NCI-H345 (cell line): ENCODE results near the gene VSX2.

Experiments
- DNase-seq: peaks from one replicate; lab custom pipeline; 2025; lab: John Stamatoyannopoulos, UW

The VSX2 gene

GRCh38 chr14:74221741-74222140 lies 17.5 kb upstream of the VSX2 start:
- no peak for DNase-seq

DNA sequence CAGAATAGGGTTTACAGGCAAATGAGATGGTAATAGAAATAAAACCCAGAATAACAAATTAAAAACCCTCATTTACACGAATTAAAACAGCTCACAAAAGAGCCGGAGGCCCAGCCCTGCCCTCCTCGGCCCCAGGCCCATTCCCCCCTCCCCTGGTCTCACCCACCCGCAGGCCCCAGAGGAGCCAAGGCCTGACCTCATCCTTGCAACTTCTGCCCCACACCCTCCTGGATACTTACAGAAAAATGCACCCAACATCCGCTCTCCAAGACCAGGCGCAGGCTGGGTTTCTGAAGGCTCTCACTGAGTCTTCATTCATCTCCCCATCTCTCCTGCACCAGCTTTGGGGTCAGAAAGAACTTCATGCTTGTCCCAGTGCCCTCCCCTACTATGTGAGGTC lies 16.2 kb upstream of the VSX2 start:
- no peak for DNase-seq

GRCh38 chr14:74231784-74232183 lies 7.5 kb upstream of the VSX2 start:
- DNase-seq, result no peak

DNA sequence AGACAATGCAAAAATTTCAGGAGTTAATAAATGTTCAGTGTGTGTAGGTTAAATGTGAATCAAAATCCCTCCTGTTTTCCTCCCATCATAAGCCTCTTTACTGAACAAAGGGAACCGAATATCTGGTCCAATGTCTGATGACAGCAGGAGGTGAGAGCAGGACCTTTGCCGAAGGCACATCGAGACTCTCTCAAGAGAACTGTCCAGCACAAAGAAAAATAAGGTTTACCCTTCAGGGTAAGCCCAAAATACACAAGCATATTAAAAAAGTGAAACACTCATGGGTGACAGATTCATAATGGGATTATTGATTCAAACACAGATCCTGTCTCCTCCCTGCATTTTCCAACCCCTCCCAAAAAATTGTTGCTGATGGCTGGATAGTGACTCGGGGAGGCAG lies 4.2 kb upstream of the VSX2 start:
- DNase-seq, result no peak

DNA sequence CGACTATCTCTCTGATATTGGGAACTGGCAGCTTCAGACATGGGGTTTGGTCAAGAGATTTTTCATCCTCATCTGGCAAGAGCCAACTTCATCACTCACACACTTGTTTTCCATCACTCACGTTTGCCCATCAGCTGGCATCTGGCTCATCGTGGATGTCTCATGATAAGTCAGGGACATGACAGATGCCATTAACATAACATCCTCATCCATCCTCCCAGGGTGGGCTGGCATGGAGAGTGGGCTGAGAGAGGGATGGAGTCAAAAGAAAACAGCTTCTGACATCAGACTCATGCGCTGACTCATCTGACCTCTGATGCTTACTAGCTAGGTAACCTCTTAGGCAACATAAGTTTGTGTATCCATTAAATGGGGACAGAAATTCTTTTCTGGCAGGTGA lies 1.8 kb upstream of the VSX2 start:
- no peak for DNase-seq

DNA sequence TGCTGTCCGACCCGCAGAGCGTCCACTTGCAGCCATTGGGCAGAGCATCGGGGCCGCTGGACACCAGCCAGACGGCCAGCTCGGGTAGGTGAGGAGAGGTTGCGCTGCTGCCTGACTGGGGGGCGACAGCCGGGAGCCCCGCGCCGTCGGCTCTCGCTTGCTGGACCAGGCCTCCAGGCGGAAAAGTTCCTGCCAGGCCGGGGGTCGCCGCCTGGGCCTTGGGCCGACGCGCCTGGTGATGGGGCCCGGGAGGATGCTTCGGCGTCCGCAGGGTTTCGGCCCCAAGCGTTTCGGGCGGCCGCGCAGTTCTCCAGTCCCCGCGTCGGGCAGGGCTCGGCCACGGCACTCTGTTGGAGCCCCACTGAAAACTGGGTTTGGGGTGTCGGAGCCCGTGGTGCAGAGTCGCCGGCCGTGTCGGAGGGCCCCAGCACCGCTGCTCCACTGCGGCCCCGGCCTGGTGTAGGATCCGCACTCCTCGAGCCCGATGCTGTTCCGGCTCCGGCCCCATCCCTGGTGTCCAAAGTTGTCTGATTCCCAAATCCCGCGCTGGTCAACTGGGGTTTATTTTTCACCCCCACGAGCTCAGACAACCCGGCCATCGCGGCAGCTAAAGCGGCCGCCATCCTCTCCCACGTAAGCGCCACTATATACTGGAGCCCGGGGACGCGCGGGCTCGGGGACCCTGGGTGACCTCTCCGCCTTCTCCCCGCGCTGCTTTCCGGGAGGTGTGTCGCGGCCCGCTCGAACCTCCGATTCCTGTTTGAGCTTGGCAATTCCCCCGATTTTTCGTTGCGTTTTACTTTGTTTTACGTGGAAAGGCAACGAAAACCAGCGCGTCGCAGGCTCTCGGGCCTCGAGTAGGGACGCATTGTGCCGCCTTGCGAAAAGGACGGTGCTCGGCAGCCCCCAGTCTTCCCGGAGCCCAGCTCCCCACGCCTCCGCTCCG lies 872 bp downstream of the VSX2 start:
- no peak for DNase-seq

GRCh38 chr14:74240794-74241651 lies 1.8 kb downstream of the VSX2 start:
- no peak for DNase-seq

- DNase-seq, result no peak
These were observed 2.4 kb downstream of the VSX2 start for GRCh38 chr14:74241652-74242017.

DNA sequence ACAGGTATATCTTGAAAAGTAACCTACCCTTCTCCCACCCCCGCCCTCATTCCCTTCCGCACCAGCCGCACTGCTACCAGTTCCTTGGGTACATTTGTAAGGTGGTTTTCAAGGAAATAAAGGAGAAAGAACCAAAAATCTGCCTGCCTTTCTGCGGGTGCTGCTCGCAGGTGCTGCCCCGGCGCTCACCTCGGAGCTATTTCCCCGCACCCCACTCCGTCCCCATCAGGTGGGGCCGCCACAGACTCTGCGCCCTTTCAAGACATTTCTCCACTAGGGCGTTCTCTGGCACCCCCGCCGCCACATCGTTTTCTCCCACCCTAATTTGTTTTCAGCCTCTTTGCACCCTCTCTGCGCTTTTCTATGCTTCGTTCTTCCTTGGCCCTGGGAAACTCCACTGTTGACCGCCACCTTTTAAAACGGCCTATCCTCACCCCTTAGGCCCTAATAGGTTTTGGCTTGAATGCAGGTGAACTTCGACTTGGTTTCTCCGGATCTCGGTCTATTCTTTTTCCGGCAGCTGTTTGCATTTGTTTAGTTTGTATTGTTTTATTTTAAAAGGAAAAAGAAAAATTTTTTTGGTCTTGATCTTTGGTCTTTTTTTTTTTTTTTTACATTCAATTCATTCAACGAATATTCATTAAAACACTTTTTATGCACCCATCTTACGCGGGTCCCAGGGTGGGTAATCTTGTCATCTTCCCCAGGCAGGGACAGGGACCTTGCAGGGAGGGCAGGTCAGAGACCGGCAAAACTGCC lies 3.0 kb downstream of the VSX2 start:
- DNase-seq, result no peak

DNA sequence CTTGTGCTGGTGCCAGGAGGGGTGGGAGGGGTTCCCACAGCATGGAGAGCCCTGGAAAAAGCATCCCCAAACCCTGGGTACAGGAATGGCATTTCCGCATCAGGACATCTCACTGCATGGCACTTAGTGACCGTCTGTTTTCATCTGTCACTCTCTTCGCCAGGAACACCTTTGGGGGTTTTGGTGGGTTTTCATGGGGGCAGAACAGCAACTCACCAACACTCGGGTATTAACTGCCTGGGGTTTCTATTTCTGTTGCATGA lies 3.5 kb downstream of the VSX2 start:
- no peak for DNase-seq

DNA sequence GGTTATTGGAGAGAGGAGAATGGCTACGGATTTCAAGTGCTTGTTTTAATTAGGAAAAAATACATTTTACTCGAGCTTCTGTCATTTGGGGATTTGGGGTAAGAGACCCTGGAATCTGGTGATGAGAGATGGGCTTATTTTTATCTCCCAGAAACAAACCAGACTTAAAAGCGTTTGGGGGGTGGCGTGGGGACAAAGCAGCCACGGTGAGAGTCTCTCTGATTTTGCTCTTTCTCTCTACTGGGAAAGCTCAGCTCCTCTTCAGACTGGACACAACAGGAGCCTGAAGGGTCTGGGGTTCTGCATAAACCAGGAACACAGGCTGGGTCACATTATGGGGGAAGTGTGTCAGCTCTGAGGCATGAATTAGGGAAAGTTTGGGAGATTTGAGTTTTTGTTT lies 3.8 kb downstream of the VSX2 start:
- DNase-seq, result no peak

DNA sequence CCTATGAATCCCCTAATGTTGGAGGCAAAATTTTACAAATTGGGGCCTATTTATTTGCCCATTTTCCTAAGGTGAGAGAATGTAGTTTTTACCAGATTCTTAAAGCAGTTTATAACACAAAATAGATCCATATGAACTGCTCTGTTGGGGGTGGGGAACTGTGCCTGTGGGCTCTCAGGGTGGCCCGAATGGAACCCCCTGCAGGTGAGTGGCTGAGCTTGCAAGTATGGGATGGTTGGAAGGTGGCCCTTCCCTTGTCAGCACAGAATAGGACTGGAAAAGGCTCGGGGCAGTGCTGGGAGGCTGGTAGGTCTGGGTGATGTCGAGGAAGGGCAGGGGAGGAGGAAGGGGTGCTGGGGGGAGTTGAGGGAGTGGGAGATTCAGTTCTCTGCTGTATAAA lies 4.9 kb downstream of the VSX2 start:
- no peak for DNase-seq

DNA sequence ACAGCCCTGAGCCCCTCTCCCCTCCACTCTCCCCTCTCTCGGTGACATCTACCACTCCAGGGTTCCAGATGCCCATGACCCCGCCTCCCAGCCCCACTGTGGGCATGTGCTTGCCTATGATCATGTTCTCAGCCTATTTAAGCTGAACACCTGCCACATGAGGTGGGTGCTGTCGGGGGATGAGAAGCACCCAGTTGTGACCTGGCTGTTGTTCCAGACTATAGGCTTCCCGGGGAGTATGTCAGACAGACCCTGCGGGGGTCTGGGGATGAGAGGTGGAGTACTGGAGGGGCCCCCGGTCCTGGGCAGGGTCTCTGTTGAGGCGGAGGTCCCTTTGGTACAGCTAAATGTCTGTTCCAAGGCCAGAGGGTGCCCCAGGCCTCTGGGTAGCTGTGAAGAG lies 6.0 kb downstream of the VSX2 start:
- DNase-seq, result peak; percentile 35

GRCh38 chr14:74246542-74246941 lies 7.3 kb downstream of the VSX2 start:
- DNase-seq, result no peak

- DNase-seq, result no peak
These were observed 8.8 kb downstream of the VSX2 start for GRCh38 chr14:74248017-74248416.

GRCh38 chr14:74249433-74250375 lies 10.5 kb downstream of the VSX2 start:
- peak; percentile 24 for DNase-seq

- no peak for DNase-seq
These were observed 16.0 kb downstream of the VSX2 start for GRCh38 chr14:74255281-74255680.

DNA sequence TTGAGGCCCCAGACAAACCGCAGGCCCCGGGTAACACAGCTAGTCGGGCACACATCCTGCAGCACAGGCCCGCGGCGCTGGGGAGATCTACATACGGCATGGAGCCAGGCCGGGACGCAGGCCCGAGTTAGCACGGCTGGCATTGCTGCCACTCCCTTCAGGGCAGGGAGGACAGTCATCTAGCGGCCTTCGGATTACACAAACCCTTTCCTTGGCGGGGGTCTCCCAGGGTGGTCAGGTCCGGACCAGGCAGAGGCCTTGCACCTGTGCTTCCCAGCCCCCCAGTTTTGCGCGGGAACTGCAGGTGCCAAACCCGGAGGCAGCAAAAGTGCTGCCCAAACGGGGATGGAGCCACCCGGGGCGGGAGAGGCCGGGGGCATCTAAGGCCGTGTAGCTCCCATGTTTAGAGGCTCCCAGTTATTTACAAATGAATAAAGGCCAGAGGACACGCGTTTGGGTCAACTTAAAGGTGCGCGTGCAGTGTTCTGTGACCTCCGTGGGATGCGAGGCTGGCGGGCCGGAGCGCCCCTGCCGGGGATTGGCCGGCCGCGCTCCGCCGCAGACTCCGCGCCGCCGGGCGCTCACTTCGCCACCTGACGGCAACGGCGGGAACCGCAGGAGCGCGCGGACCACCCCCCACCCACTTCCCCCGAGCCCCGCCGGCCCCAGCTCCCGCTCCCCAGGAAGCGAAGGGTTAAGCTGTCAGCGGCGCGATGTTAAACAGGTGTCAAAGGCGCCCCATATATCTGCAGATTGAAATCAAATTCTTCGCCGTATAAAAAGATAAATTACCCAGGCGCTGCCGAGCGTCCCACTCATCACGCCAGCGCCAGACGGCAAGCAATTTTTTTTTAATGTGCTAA lies 18.1 kb downstream of the VSX2 start:
- peak; percentile 59 for DNase-seq

DNA sequence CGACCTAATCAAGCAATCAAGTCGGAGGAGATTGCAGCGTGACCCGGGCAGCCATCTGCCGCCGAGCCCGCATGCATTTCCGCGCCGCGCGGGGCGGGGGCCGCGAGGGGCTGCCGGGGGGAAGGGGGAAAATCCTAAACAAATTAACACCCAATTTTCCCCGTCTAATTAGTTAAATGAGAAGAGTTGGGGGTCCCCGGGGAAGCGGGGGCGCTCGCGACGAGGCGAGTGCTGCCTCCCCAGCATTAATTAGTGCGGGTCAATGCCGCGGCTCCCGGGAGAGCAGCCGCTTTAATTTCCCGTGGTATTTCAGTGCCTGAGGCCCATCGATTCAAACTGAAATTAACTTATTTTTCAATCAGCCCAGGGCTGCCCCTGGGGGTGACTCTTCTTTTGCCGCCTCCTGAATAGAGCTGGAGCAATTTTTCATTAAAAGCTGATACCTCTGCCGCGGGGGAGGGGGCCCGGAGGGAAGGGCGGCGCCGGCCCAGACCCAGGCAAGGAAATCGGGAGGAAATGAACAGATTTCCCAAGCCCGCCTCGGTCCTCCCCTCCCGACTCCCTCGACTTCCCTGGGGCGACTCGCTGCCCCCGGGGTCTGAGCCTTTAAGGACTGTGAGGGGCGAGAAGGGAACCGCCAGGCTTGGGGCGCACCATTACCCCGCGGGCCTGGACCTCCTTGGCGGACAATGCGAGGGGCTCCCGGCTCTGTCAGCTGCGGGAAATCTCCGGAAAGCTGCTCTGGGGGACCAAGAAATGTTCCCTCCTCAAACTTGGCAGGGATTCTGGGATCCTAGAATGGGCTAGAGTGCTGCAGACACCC lies 18.9 kb downstream of the VSX2 start:
- DNase-seq, result no peak

DNA sequence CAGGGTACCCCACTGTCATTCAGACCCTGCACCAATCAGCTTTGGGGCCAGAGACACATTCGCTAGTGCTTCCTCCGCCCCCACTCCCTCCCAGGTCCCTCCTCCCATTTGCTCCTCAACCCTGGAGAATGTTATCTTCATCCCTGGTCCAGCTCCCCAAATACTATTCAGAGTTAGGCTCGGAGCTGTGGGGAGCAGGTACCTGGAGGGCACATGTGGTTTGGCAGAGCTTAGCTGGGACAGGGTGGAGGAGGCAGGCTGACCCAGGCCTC lies 19.5 kb downstream of the VSX2 start:
- DNase-seq, result no peak
